Superior temporal gyrus (tissue), 1 donor: Measurements from ENCODE around the gene MED13L.
"Not testable (repeated sequence)": the region's sequence is repeated elsewhere in the genome, so short reads cannot be mapped to it uniquely, and the experiment has no call there.

Experiments
- DNase-seq: peaks from one replicate; pipeline ENCODE4 v3.0.0-alpha.2; 2016; ENCODE audit errors: extremely low spot score

The MED13L gene

GRCh38 chr12:116247377-116247776 lies 30.1 kb downstream of the MED13L start:
- no peak for DNase-seq

GRCh38 chr12:116246490-116247179 lies 30.9 kb downstream of the MED13L start:
- no peak for DNase-seq

GRCh38 chr12:116245189-116245588 lies 32.3 kb downstream of the MED13L start:
- no peak for DNase-seq

- DNase-seq, result no peak
Measured at GRCh38 chr12:116244474-116245090, 32.9 kb downstream of the MED13L start.

GRCh38 chr12:116244001-116244400 lies 33.5 kb downstream of the MED13L start:
- DNase-seq, result no peak

GRCh38 chr12:116242740-116243139 lies 34.8 kb downstream of the MED13L start:
- peak; percentile 8 for DNase-seq

GRCh38 chr12:116241157-116241759 lies 36.2 kb downstream of the MED13L start:
- no peak for DNase-seq

- DNase-seq, result not testable (repeated sequence)
Measured at GRCh38 chr12:116238570-116239119, 38.8 kb downstream of the MED13L start.

GRCh38 chr12:116238149-116238548 lies 39.3 kb downstream of the MED13L start:
- no peak for DNase-seq

GRCh38 chr12:116236976-116237375 lies 40.5 kb downstream of the MED13L start:
- no peak for DNase-seq

GRCh38 chr12:116236148-116236731 lies 41.3 kb downstream of the MED13L start:
- peak; percentile 89 for DNase-seq

GRCh38 chr12:116234148-116234547 lies 43.3 kb downstream of the MED13L start:
- DNase-seq, result not testable (repeated sequence)

- DNase-seq, result no peak
Measured at GRCh38 chr12:116233669-116234068, 43.8 kb downstream of the MED13L start.

- no peak for DNase-seq
Measured at GRCh38 chr12:116227811-116228210, 49.7 kb downstream of the MED13L start.

- DNase-seq, result no peak
Measured at GRCh38 chr12:116226026-116226425, 51.5 kb downstream of the MED13L start.

GRCh38 chr12:116222358-116222757 lies 55.1 kb downstream of the MED13L start:
- DNase-seq, result peak; percentile 71

- no peak for DNase-seq
Measured at GRCh38 chr12:116220756-116221155, 56.7 kb downstream of the MED13L start.

GRCh38 chr12:116217045-116217735 lies 60.3 kb downstream of the MED13L start:
- DNase-seq, result no peak

GRCh38 chr12:116216022-116216756 lies 61.3 kb downstream of the MED13L start:
- no peak for DNase-seq

- no peak for DNase-seq
Measured at GRCh38 chr12:116215023-116215422, 62.5 kb downstream of the MED13L start.

GRCh38 chr12:116213885-116214527 lies 63.5 kb downstream of the MED13L start:
- no peak for DNase-seq
